ENCODE results near the gene CRACR2B.

GRCh38 chr11:800473-800872 lies 27.2 kb upstream of the CRACR2B start:
- no peak for TF ChIP-seq CTCF (IDR thresholded peaks at IDR 0.05; ENCODE audit: low read length)
- no peak for TF ChIP-seq EZH2 (optimal IDR thresholded peaks at IDR 0.05; ENCODE audit: low read depth, low read length)
